AG10803 (cell line): ENCODE data around the gene FBXO22.
"Not testable (repeated sequence)": the region's sequence is repeated elsewhere in the genome, so short reads cannot be mapped to it uniquely, and the experiment has no call there.

Experiments
- DNase-seq: peaks from one replicate; pipeline ENCODE4 v3.0.0; 2010; ENCODE audit warnings: low read depth
- H3K4me3 ChIP-seq: 2 replicates; pipeline ENCODE4 v1.5.1; 2011; ENCODE audit warnings: mild to moderate bottlenecking, low read length, control low read depth
- TF ChIP-seq, protein P1 (sequence below): conservative IDR thresholded peaks from 2 replicates; pipeline ENCODE4 v1.5.1; 2011; ENCODE audit warnings: mild to moderate bottlenecking, low read length, control low read depth, inconsistent platforms

FBXO22 gene

DNA sequence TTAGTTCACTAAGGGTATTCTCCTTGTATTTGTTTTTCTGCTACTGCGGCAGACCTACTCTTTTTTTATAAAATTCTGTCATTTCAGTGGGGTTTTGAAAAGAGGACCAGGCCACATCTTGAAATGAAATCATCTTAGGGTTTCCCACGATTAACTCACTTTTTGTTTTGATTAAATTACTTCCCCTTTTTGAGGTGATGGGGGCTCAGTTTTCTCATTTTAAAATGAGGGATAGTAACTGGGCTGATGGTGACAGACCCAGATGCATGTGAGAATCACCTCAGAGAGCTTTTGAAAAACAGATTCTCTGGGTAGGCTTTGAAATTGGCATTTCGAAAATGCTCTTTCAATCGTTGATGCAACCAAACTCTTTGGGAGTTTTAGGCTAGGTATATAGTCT is 36.2 kb upstream of the FBXO22 start:
- H3K4me3 ChIP-seq = no peak overlapping the region
- TF ChIP-seq, protein P1, sequence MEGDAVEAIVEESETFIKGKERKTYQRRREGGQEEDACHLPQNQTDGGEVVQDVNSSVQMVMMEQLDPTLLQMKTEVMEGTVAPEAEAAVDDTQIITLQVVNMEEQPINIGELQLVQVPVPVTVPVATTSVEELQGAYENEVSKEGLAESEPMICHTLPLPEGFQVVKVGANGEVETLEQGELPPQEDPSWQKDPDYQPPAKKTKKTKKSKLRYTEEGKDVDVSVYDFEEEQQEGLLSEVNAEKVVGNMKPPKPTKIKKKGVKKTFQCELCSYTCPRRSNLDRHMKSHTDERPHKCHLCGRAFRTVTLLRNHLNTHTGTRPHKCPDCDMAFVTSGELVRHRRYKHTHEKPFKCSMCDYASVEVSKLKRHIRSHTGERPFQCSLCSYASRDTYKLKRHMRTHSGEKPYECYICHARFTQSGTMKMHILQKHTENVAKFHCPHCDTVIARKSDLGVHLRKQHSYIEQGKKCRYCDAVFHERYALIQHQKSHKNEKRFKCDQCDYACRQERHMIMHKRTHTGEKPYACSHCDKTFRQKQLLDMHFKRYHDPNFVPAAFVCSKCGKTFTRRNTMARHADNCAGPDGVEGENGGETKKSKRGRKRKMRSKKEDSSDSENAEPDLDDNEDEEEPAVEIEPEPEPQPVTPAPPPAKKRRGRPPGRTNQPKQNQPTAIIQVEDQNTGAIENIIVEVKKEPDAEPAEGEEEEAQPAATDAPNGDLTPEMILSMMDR = no peak
- DNase-seq = no peak

DNA sequence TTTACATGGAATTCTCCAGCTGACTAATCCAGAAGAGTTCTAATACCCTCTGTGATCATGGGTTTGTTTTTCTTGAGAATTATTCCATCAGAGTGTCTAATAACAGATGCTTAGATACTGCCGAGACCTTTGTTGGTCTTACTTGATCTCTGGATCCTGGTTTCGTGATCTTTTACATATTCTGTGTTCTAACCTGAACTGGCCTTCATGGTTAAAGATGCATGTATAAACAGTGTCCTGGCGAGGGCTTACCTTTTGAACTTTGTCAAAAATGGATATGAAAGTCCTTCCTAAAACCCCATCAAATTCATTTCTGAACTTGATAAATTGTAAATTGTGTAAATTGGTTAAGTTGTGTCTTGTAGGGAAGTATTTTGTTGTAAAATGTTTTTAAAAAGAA is 35.7 kb upstream of the FBXO22 start:
- no peak for DNase-seq
- TF ChIP-seq, protein P1 = no peak
- H3K4me3 ChIP-seq = no peak overlapping the region

DNA sequence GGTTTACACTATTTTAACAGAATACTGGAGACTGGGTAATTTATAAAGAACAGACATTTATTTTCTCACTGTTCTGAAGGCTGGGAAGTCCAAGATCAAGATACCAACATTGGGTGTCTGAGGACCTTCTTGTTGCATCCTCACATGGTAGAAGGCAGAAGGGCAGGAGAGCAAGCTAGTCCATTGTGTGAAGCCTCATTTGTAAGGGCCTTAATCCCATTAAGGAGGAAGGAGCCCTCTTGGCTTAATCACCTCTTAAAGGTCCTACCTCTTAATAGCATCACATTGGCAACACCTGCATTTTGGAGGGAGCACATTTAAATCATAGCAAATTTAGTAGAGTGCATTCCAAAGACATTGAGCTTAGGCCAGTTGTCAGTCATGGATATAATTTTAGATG is 34.2 kb upstream of the FBXO22 start:
- TF ChIP-seq, protein P1 = no peak
- no peak for DNase-seq
- no peak overlapping the region for H3K4me3 ChIP-seq

DNA sequence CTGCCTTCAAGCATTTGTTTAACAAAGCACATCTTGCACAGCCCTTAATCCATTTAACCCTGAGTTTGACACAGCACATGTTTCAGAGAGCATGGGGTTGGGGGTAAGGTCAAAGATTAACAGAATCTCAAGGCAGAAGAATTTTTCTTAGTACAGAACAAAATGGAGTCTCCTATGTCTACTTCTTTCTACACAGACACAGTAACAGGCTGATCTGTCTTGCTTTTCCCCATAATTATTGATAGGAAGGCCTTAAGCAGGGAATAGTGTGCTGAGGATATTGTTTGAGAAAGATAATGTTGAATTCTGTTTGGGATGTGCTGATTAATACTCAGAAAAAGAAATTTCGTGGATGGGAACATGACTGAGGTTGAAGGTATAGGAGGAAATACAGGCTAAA is 32.1 kb upstream of the FBXO22 start:
- H3K4me3 ChIP-seq, DNase-seq: not testable (repeated sequence)

DNA sequence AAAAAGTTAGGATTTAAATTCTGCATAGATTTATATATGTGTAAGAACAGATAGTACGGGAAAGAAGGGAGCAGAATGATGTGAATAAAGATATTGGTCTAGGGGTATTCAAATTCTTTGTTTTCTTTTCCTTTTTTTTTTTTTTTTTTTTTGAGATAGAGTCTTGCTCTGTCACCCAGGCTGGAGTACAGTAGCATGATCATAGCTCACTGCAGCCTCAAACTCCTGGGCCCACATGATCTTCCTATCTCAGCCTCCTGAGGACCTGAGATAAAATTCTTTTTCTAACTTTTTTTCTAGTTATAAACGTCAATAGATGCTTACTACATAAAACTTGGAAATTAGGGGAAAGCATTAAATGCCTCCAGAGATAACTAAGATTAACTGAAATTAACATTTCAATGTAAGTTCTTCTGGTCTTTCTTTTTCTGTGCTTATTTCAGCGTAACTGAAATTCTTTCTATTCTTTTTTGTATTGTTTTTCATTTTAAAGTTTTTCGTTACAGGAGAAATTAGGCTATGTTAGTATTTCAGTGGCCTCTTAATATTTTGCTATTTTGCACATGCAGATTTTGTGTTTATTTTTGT is 31.2 kb upstream of the FBXO22 start:
- TF ChIP-seq, protein P1 = no peak
- DNase-seq = no peak
- H3K4me3 ChIP-seq = no peak overlapping the region

DNA sequence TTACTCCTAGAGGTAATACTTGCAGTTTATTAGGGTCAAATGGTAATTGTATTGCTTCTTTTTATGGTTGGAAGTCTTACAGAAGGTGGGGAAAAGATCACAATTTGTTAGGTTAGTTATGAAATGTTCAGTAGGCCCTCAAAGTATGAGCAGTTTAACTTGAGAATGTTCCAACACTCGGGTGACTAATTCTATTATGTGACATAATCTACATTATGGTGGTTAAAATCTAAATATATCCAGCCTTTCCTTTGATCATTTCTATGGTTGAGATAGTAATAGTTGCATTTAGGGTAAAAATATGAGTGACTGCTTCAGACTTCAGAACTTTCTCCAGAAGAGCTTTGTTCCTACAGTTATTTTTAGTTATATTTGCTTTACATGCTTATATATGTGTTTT is 19.6 kb upstream of the FBXO22 start:
- peak; percentile 51 for DNase-seq
- TF ChIP-seq, protein P1 = no peak
- no peak overlapping the region for H3K4me3 ChIP-seq

DNA sequence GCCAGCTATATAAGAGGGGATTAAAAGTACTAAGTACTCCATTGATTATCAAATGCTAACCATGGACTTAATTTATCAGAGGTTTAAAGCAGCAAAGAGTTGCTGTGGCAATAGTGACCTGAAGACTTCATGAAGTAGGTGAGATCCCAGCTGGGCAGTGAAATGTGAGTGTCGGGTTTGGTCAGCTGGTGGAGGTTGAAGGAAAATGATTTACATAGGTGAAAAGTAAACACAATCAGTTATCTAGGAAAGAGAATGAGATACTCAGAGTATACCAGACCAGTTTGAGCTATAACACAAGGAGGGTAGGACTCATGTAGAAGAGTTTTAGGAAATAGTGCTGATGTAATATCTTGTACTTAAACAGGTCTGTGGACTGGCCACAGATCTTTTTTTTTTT is 16.5 kb upstream of the FBXO22 start:
- no peak for DNase-seq

More for the DNA sequence above, 16.5 kb upstream of the FBXO22 start:
- TF ChIP-seq, protein P1 = no peak
- no peak overlapping the region for H3K4me3 ChIP-seq
